DMS114 treated with DMSO at 0.1 percent for 48 hours (cell line): ENCODE results near the gene ALKBH8.
"Not testable (repeated sequence)": the region's sequence is repeated elsewhere in the genome, so short reads cannot be mapped to it uniquely, and the experiment has no call there.

Source experiments
- DNase-seq: peaks from one replicate; lab custom pipeline; 2025; ENCODE audit not compliant: unreplicated experiment; lab: John Stamatoyannopoulos, UW

Gene ALKBH8

DNA sequence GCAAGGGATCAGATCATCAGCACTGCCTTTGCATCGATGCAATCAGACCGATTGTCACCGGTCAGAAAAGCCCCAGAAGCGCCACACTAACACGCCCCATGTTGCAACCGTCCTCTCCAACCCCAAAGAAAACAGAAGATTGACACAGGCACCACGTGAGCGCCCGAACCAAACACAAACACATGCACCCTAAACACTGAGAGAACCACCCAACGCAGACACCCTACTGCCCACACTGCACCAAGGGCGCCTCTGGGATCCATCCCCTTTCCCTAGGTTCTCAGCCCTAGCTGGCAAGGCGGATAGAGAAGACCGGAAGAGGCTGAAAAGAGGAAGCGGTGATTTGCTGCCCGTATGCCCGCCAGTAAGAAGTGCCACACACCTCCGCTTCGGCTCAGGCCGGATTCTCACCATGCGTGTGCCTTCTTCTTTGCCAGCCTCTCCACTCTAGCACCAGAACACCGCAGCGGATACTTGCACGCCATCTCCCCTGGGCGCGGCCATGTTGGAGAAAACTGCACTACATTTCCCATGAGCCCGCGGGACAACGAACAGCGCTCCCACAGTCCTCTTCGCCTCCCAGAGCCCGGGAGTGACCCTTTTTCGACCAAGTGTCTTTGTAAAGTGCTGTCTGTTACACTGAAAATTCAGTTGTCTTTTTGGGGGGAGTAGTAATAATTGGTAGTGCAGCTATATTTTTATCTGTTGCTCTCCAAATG, at the start of gene ALKBH8:
ALKBH8 (minus strand) TSS at position 517 of the 719 bp plus-strand sequence. CDS start 4,842 bp downstream, outside the sequence.
- DNase-seq = peak; percentile 62

- DNase-seq = no peak
These were observed 46.9 kb upstream of the ALKBH8 start for GRCh38 chr11:107612445-107612844.

GRCh38 chr11:107609400-107610218, 44.1 kb upstream of the ALKBH8 start:
- no peak for DNase-seq

GRCh38 chr11:107608809-107609208, 43.3 kb upstream of the ALKBH8 start:
- DNase-seq = no peak

GRCh38 chr11:107606141-107606540, 40.6 kb upstream of the ALKBH8 start:
- DNase-seq = no peak

- no peak for DNase-seq
These were observed 39.8 kb upstream of the ALKBH8 start for GRCh38 chr11:107605061-107606006.

DNA sequence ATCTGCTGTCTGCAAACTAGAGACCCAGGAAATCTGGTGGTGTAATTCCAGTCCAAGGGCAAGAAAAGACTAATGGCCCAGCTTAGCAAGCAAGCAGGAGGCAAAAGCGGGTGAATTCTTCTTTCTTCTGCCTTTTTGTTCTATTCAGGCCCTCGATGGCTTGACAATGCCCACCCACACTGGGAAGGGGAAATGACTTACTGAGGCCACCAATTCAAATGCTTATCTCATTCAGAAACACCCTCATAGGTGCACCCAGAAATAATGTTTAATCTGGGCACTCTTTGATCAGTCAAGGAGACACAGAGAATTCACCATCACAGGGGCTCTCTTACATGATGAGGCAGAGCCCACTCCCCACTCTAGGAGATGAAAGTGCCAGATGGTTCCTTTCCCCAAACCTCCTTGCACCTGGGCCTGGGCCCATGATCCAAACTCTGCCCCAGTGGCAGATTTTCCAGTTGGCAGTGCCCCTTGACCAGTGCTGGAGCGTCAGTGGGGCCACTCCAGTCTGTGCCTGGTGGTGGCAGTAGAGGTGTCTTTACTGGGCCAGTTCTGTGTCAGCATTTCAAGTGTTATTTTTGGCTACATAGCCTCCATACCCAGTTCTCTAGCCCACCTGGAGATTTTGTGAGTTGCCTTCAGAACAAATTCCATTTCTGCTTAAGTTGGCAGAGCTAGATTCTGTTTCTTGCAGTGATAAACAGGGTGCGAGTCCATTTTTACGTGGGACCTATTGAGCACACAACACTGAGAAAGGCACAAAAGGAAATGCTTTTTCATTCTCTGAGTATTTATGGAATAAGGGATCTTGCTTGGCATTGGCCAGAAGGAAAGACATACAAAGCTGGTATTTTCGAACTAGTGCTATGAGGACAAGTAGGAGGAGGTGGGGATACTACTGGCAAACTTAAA, 32.9 kb upstream of the ALKBH8 start:
- DNase-seq = no peak

DNA sequence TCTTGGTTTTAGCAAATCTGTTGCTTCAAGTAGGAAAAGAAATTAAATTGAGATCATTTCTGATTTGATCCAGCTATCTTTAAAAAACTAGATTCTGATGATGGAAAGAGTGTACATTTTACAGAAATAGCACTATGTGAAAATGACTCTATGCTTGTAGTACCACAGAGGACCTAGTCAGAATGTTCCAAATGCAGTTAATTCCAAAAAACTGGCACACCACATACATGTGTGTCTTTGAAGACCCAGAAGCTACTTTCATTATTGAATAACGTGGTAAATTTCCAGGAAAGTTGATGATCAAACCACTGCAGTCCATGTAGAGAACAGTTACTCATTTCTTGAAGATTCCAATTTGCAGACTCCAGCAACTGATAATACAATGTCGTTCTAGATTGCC, 29.2 kb upstream of the ALKBH8 start:
- no peak for DNase-seq

GRCh38 chr11:107593951-107594350, 28.4 kb upstream of the ALKBH8 start:
- DNase-seq = no peak

GRCh38 chr11:107592813-107593212, 27.3 kb upstream of the ALKBH8 start:
- DNase-seq = no peak

DNA sequence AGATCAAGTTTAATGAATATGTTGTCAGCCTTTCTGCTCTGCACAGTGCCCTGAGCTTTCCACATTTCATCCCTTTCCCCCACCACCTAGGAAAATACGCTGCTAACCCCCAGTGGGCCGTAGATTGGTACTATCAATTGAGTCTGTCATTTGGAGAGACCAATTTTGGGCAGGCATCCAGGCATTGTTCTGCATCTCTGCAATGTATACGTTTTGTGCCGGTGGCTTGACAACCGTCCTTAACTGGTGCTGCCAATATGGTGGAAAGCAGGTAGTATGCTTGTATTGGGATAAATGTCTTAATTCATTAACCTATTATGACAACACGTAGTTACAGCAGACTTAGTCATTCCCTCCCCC, 26.7 kb upstream of the ALKBH8 start:
- DNase-seq = no peak

DNA sequence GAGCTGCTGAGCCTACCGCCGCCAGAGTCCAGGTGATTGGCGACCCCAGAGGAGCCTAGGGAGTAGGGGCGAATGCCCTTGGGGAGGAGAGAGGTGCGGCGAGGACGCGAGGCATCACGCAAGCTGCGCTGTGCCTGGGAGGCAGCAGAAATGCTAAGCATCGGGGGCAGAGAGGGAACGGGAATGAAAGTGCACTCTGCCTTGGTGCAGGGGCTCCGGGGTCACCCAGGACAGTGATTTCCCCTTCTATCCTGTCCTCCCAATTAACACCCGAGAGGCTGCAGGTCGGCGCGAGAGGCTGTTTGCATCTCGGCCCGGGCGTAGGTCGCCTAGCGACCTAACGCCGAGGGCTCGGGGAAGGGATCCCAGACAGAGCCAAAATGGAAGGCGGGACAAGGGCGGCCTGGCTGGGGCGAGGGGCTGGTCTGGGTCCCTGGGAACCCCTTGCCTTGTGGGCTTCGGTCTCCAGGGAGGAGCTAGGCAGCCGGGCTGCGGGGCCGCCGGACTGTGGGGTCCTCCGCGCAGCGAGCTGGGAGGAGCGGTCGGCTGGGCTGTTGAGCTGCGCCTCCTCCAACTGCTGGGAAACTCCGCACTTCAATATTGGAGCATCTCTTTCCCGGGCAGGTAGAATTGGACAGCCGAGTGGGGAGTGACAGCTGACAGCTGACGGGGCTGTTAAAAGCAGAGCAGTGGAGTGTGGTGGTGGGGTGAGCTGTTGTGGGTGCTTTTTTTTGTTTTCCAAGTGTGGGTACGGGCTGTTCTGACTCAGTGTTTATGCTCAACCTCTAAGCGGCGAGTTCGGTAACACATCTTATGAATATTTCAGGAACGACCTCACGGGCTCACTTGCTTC, 26.1 kb upstream of the ALKBH8 start:
- no peak for DNase-seq

DNA sequence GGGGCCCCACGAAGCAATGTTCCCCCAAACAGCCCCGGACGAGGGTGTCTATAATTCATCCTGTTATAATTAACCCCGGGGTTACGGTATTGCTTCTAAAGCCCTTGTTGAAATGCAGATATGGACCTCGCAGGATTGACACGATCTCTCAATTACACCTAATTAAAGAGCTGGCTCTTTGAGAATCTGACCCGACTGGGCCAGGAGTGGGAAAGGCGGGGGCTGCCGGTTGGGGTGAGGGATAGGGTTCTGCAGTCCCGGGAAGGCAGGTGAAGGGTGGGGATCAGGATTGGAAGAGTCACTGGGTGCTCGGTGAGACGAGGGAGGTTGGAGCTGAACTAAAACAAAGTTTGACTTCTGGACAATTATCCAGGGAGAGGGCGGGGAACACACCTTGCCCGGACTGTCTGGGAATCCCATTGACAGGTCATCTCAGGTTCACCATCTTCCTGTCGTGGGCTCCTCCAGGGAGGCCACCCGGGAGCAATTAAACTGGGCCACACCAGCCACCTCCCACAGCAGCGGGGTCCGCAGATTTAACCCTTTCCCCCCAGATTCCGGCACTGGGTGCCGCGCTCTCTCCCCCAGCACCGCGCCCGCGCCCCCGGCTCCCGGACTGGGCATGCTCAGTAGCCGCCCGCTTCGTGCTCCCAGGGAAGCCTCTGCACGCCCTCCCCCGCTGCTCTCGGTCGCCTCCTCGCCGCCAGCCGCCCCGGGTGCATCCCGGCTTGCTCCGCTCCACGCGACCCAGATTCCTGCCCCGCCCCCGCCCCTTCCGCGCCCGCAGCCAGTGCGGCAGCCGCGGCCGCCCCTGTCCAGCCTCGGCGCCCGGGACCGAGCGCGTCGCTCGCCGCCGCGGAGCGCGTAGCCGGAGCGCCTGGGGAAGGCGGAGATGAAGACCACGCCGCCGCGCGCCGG, 25.2 kb upstream of the ALKBH8 start, which contains the start of gene ELMOD1:
ELMOD1 (plus strand) TSS at position 688 of the 918 bp plus-strand sequence. CDS start 27,043 bp downstream, outside the sequence.
- no peak for DNase-seq

GRCh38 chr11:107587306-107587979, 21.9 kb upstream of the ALKBH8 start:
- no peak for DNase-seq

DNA sequence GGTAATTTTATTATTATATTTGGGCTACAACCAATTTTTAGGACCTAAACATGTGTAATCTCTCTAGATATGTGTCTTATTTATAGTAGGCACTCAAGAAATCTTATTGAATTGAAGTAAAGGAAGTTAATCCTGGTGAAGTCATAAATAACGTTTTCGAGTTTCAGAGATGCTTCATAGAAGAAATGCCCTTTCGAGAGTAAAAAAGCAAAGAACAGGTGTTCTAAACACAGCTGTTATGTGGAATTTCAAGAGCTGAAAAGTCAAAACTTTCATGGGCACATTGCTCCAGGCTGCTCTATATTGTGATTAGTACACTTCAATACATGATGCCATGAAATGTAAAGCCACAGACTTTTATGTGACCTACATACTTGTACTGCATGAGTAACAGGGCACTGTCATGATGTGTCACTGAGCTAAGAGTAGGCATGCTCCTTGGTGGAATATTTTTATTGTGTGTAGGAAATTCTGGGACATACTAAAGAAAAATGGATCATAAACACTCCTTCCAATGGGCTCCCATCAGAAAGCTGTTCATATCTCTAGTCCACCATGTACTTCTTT, 18.2 kb upstream of the ALKBH8 start:
- DNase-seq = no peak

- no peak for DNase-seq
These were observed 15.6 kb upstream of the ALKBH8 start for GRCh38 chr11:107581147-107581546.

DNA sequence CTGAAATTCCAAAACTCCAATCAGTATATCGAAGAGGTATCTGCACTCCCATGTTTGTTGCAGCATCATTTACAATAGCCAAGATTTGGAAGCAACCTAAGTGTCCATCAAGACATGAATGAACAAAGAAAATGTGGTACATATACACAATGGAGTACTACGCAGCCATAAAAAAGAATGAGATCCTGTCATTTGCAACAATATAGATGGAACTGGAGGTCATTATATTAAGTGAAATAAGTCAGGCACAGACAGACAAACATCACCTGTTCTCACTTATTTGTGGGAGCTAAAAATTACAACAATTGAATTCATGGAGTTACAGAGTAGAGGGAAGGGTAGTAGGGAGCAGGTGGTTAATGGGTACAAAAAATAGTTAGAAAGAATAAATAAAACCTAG, 13.6 kb upstream of the ALKBH8 start:
- DNase-seq = not testable (repeated sequence)
